GM12878 (cell line): Measurements from ENCODE around the gene NXN. TPM values are rescaled to one million over a fixed set of nuclear protein-coding genes. Genes with fewer than 3 reads are reported as not detected.

Experiments used
- ATAC-seq: fragments of 200-7000 bp; cut with Tn5 transposase; 3 replicates; pipeline ENCODE4 v1.9.1; 2020; ENCODE audit warnings: mild to moderate bottlenecking, moderate library complexity
- BruUV-seq: library from RNA; stranded (reverse); fragments of 400-500 nt; replicated peaks from 2 replicates; lab custom pipeline; 2021; lab: Mats Ljungman, UMichigan
- CTCF ChIA-PET: fragments of 300-600 bp; sonication (Branson Sonifier 250); formaldehyde crosslinking; extraction: SDS; loops from one replicate; lab custom pipeline; 2021; ENCODE audit warnings: inconsistent platforms; lab: Yijun Ruan, JAX
- POLR2A ChIA-PET: fragments of 350-600 bp; formaldehyde crosslinking; extraction: SDS; loops from one replicate; lab custom pipeline; 2021; ENCODE audit warnings: inconsistent platforms; lab: Charles Lee
- RAD21 ChIA-PET: fragments of 300-600 bp; sonication (Branson Sonifier 250); formaldehyde crosslinking; loops from one replicate; lab custom pipeline; 2023; ENCODE audit warnings: antibody characterized with exemption; ENCODE audit not compliant: unreplicated experiment; lab: Charles Lee
- SMC1A ChIA-PET: fragments of 300-600 bp; sonication (Branson Sonifier 250); formaldehyde crosslinking; loops from one replicate; lab custom pipeline; 2023; ENCODE audit not compliant: unreplicated experiment, uncharacterized antibody; lab: Charles Lee
- DNase-seq: peaks from one replicate; pipeline ENCODE4 v3.0.0-alpha.2; 2011; ENCODE audit warnings: low read depth, low spot score
- FAIRE-seq: peaks from 3 replicates; lab custom pipeline; 2011; peaks lifted over from hg19 to GRCh38; lab: Jason Lieb, UNC
- H2AFZ ChIP-seq: 2 replicates; pipeline ENCODE4 v1.6.0; 2011; ENCODE audit warnings: low read depth, low read length, control low read depth; ENCODE audit not compliant: control insufficient read depth
- H3K27ac ChIP-seq: 2 replicates; pipeline ENCODE4 v1.5.1; 2011; ENCODE audit warnings: control low read depth; ENCODE audit not compliant: control insufficient read depth, insufficient read depth
- H3K27me3 ChIP-seq, 2 experiments: replicated peaks in 1 of 2; 2 replicates each; pipeline versions ENCODE4 v1.6.0 to v1.6.1; 2011; ENCODE audit warnings: low read length in 1 of 2; ENCODE audit not compliant: control insufficient read depth in 2 of 2, insufficient read depth in 2 of 2
- H3K36me3 ChIP-seq, 2 experiments: 2 replicates each; pipeline ENCODE4 v1.5.1; 2011; ENCODE audit warnings: low read length in 1 of 2; ENCODE audit not compliant: control insufficient read depth in 2 of 2, insufficient read depth in 2 of 2
- H3K4me1 ChIP-seq: 2 replicates; pipeline ENCODE4 v1.6.1; 2011; ENCODE audit warnings: mild to moderate bottlenecking, low read length, moderate library complexity, mixed read lengths; ENCODE audit not compliant: control insufficient read depth, insufficient read depth
- H3K4me2 ChIP-seq: 2 replicates; pipeline ENCODE4 v1.6.0; 2011; ENCODE audit warnings: control low read depth; ENCODE audit not compliant: control insufficient read depth, insufficient read depth
- H3K4me3 ChIP-seq: fragments of 200-600 bp; sonication (generic); 2 replicates; pipeline ENCODE4 v1.5.1; 2016
- H3K79me2 ChIP-seq: 2 replicates; pipeline ENCODE4 v1.6.0; 2011; ENCODE audit warnings: low read length; ENCODE audit not compliant: control insufficient read depth, insufficient read depth
- H3K9ac ChIP-seq: 2 replicates; pipeline ENCODE4 v1.8.0; 2011; ENCODE audit warnings: low read length, control low read depth, mixed read lengths; ENCODE audit not compliant: control insufficient read depth, insufficient read depth
- H3K9me3 ChIP-seq: replicated peaks from 3 replicates; pipeline ENCODE4 v1.5.1; 2011; ENCODE audit warnings: mild to moderate bottlenecking, low read length; ENCODE audit not compliant: control insufficient read depth, insufficient read depth
- H4K20me1 ChIP-seq: 2 replicates; pipeline ENCODE4 v1.6.0; 2011; ENCODE audit not compliant: control insufficient read depth, insufficient read depth
- CHD2 ChIP-seq: IDR thresholded peaks from 2 replicates; pipeline ENCODE4 v1.6.1; 2011; ENCODE audit warnings: low read depth, low read length, improper control_type of control experiment, borderline replicate concordance
- MEF2B ChIP-seq: fragments of 450-650 bp; IDR thresholded peaks from 2 replicates; pipeline ENCODE4 v1.6.1; 2018; ENCODE audit warnings: mild to moderate bottlenecking, moderate library complexity; ENCODE audit not compliant: partially characterized antibody, poor library complexity, severe bottlenecking
- NFXL1 ChIP-seq: fragments of 450-650 bp; IDR thresholded peaks from 2 replicates; pipeline ENCODE4 v1.6.1; 2017; ENCODE audit warnings: antibody characterized with exemption, mild to moderate bottlenecking, borderline replicate concordance
- RCOR1 ChIP-seq: conservative IDR thresholded peaks from 2 replicates; pipeline ENCODE4 v1.6.1; 2012; ENCODE audit warnings: low read depth, low read length, improper control_type of control experiment
- SREBF1 ChIP-seq: IDR thresholded peaks from 2 replicates; pipeline ENCODE4 v1.6.1; 2012; ENCODE audit warnings: mild to moderate bottlenecking, low read length
- ZNF592 ChIP-seq: fragments of 450-650 bp; IDR thresholded peaks from 2 replicates; pipeline ENCODE4 v1.6.1; 2017; ENCODE audit warnings: mild to moderate bottlenecking, moderate library complexity
- WGBS: methylation state at CpG from one replicate; pipeline ENCODE4 v1.1.6; 2016; ENCODE audit warnings: low lambda C conversion rate; ENCODE audit not compliant: insufficient replicate concordance, insufficient coverage; ENCODE audit errors: missing lambda C conversion rate; 5-methylcytosine and 5-hydroxymethylcytosine counted together
- in situ Hi-C: fragments of 300-500 bp; cut with MboI; formaldehyde crosslinking; loops from 9 replicates; pipeline ENCODE4 v1.14.3; 2018; ENCODE audit warnings: mixed read lengths
- intact Hi-C: fragments of 100-400 bp; cut with micrococcal nuclease; formaldehyde crosslinking; loops from one replicate; pipeline ENCODE4 v1.14.2; 2022; ENCODE audit not compliant: unreplicated experiment
- polyA plus RNA-seq, 11 experiments: library from polyadenylated mRNA; depleted of rRNA in 4 of 11; unstranded in 6 of 11; stranded (reverse) in 5 of 11; fragments of >200 nt; fragmentation: Nextera tagmentation in 4 of 11; fragmentation: Illumina TruSeq in 1 of 11; extraction: Ambion mirVana in 4 of 11; extraction: Trizol in 1 of 11; gene quantifications; 1 replicate in 1 of 11; 2 replicates in 10 of 11; pipeline versions ENCODE4 v1.2.1 to v1.2.3, GENCODE V29; 2011 to 2016; ENCODE audit warnings: inconsistent platforms in 2 of 11, missing spikeins in 2 of 11, low read depth in 1 of 11
- total RNA-seq, 4 experiments: library from RNA; depleted of rRNA in 3 of 4; stranded (reverse); fragments of >200 nt in 3 of 4; fragmentation: Illumina TruSeq in 1 of 4; extraction: Trizol in 1 of 4; gene quantifications; 2 replicates each; pipeline versions ENCODE4 v1.2.1 to v1.2.3, GENCODE V29; 2013 to 2021

Gene NXN
- total and polyA plus RNA-seq, 10 of the 15 experiments (the other 5 are each of a cell fraction or from before 2014, with no cell fraction given) = 0.04 to 1.2 (median 0.30) TPM

GRCh38 chr17:807523-808294, 171.9 kb downstream of the NXN start:
- no peaks in the 10 kb centered on the region for H3K27me3 ChIP-seq
- SMC1A ChIA-PET = no interaction called here
- no peaks in the 10 kb centered on the region for H3K4me1 ChIP-seq
- no peaks in the 10 kb centered on the region for H3K9me3 ChIP-seq
- intact Hi-C loops (no loop called here), in situ Hi-C loops (no loop called here)
- RAD21 ChIA-PET = no interaction called here
- H3K9ac ChIP-seq = no peak overlapping the region
- TF ChIP-seq CHD2 (no peak), MEF2B (no peak)
- TF ChIP-seq, all 136 proteins: peak for 0
- no peak overlapping the region for H2AFZ ChIP-seq
- H3K4me2 ChIP-seq = no peak overlapping the region
- ATAC-seq (no peak), FAIRE-seq (no peak), DNase-seq (no peak)
- ChIA-PET CTCF (no interaction called here), POLR2A (no interaction called here)
- H3K79me2 ChIP-seq = no peaks in the 10 kb centered on the region
- H3K36me3 ChIP-seq = no peaks in the 10 kb centered on the region
- WGBS = 41% methylated on average over 26 of the region's 28 CpGs
- H4K20me1 ChIP-seq = no peaks in the 10 kb centered on the region
- no peak overlapping the region for H3K4me3 ChIP-seq
- no TSS peak for BruUV-seq
- H3K27ac ChIP-seq = no peak overlapping the region

GRCh38 chr17:806781-807522, 172.6 kb downstream of the NXN start:
- no TSS peak for BruUV-seq
- Histone ChIP-seq H4K20me1 (no peaks in the 10 kb centered on the region), H3K4me1 (no peaks in the 10 kb centered on the region), H3K27me3 (no peaks in the 10 kb centered on the region), H2AFZ (no peak overlapping the region), H3K9me3 (no peaks in the 10 kb centered on the region), H3K4me2 (no peak overlapping the region), H3K27ac (no peak overlapping the region), H3K4me3 (no peak overlapping the region), H3K79me2 (no peaks in the 10 kb centered on the region), H3K36me3 (no peaks in the 10 kb centered on the region), H3K9ac (no peak overlapping the region)
- POLR2A ChIA-PET = interaction anchor here (0.6 kb wide), 1 partner anchor 171 kb away, joined by 3 read pairs; no protein-coding TSS in a partner anchor
- SMC1A ChIA-PET = no interaction called here
- CTCF ChIA-PET = no interaction called here
- intact Hi-C loops (no loop called here), in situ Hi-C loops (no loop called here)
- 57% methylated on average over 31 of the region's 33 CpGs for WGBS
- DNase-seq (no peak), ATAC-seq (no peak), FAIRE-seq (no peak)
- RAD21 ChIA-PET = no interaction called here
- no peak for TF ChIP-seq RCOR1
- no peak for TF ChIP-seq NFXL1
- no peak for TF ChIP-seq ZNF592
- no peak for TF ChIP-seq SREBF1
